Measurements from ENCODE around the gene KLB.

The KLB gene

GRCh38 chr4:39464886-39465501, 58.3 kb downstream of the KLB start:
- no peak for DNase-seq (ENCODE audit: low spot score)

GRCh38 chr4:39466747-39467146, 60.0 kb downstream of the KLB start:
- no peak for DNase-seq (ENCODE audit: low spot score)

- no peak for DNase-seq (ENCODE audit: low spot score)
Measured at GRCh38 chr4:39467464-39467863, 60.7 kb downstream of the KLB start.

- peak; percentile 81 for DNase-seq (ENCODE audit: low spot score)
Measured at GRCh38 chr4:39469429-39470077, 62.8 kb downstream of the KLB start.

- no peak for DNase-seq (ENCODE audit: low spot score)
Measured at GRCh38 chr4:39470402-39470801, 63.7 kb downstream of the KLB start.

GRCh38 chr4:39472396-39472795, 65.7 kb downstream of the KLB start:
- no peak for DNase-seq (ENCODE audit: low spot score)

- DNase-seq (ENCODE audit: low spot score): no peak
Measured at GRCh38 chr4:39476187-39476895, 69.6 kb downstream of the KLB start.

GRCh38 chr4:39480251-39480650, 73.5 kb downstream of the KLB start:
- DNase-seq (ENCODE audit: low spot score): no peak

GRCh38 chr4:39480902-39481695, 74.4 kb downstream of the KLB start:
- DNase-seq (ENCODE audit: low spot score): no peak

- DNase-seq (ENCODE audit: low spot score): no peak
Measured at GRCh38 chr4:39484582-39485272, 78.0 kb downstream of the KLB start.

- DNase-seq (ENCODE audit: low spot score): no peak
Measured at GRCh38 chr4:39486221-39486804, 79.6 kb downstream of the KLB start.

- no peak for DNase-seq (ENCODE audit: low spot score)
Measured at GRCh38 chr4:39490322-39490721, 83.6 kb downstream of the KLB start.

- DNase-seq (ENCODE audit: low spot score): no peak
Measured at GRCh38 chr4:39494354-39494753, 87.6 kb downstream of the KLB start.

GRCh38 chr4:39495446-39496213, 88.9 kb downstream of the KLB start:
- DNase-seq (ENCODE audit: low spot score): no peak

GRCh38 chr4:39497909-39498726, 91.4 kb downstream of the KLB start:
- DNase-seq (ENCODE audit: low spot score): no peak

- DNase-seq (ENCODE audit: low spot score): no peak
Measured at GRCh38 chr4:39498727-39499020, 91.9 kb downstream of the KLB start.
